ENCODE measurements around the gene PRF1.
A peak's percentile ranks its signal among the peaks of the same experiment; 100 is the strongest.
"Not testable (repeated sequence)": the region's sequence is repeated elsewhere in the genome, so short reads cannot be mapped to it uniquely, and the experiment has no call there.

Gene PRF1
- 19.3 to 24.1 reads per million in 2 donors for total RNA-seq

DNA sequence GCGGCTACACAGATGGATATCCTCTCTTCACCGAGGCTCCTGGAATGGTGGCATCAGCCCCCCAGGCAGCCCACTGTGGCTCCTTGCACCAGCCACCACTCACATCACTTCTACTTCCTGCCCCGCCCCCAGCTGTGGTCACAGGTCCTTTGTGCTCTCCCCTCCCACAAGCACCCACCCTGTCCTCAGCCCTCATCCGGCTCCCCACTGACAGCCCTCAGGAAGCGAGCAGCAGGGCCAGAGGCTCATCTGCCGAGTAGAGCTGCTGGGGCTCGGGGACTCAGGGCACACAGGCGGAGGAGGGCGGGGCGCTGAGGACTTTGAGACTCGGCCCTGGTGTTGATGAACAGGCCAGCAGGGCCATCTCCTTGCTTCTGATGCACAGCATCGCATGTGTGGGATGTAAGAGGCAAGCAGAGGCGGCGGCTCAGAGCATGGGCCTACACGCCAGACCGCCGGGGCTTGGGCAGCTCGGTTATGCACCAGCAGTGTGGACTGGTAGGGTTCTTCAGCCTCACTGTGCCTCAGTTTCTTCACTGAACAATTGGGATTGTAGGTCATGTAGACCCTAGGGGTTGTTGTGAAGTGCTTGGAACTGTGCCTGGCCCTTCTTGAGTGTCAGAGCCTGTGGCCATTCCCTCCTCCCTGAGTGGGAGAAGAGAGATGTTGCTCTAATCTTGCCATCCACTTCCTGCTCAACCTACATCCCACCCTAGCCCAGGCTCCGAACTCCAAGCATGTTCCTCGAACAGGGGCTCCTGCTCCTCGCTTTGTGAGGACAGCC is at the start of gene PRF1:
Gene PRF1 (minus strand): TSS at position 77 of the 784 bp plus-strand sequence. CDS start 1,839 bp downstream, outside the sequence.
- DNase-seq, result peak; percentile 59

- no peak for DNase-seq
Measured at GRCh38 chr10:70651661-70652060, 49.1 kb upstream of the PRF1 start.

GRCh38 chr10:70650718-70651117 is 48.2 kb upstream of the PRF1 start:
- no peak for DNase-seq

DNA sequence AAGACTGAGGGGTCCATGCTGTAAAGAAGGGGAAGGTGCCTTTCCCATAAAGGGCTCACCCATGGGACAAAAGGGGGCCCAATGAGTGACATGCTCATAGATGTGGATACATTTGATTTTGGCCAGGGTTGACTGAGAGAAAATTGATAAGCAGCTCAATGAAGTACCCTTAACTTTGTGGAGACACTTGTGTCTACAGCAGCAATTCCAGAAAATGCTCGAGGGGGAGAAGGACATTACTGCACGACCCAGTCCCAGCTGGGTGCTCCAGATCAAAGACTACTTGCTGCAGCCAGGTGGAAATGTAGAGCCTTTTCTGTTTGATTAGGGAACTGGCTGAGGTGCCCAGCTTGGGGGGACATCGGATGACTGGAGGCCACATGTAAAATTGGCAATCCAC is 47.6 kb upstream of the PRF1 start:
- no peak for DNase-seq

- no peak for DNase-seq
Measured at GRCh38 chr10:70649526-70649925, 47.0 kb upstream of the PRF1 start.

- DNase-seq, result no peak
Measured at GRCh38 chr10:70648427-70648826, 45.9 kb upstream of the PRF1 start.

GRCh38 chr10:70647086-70647485 is 44.5 kb upstream of the PRF1 start:
- DNase-seq, result no peak

DNA sequence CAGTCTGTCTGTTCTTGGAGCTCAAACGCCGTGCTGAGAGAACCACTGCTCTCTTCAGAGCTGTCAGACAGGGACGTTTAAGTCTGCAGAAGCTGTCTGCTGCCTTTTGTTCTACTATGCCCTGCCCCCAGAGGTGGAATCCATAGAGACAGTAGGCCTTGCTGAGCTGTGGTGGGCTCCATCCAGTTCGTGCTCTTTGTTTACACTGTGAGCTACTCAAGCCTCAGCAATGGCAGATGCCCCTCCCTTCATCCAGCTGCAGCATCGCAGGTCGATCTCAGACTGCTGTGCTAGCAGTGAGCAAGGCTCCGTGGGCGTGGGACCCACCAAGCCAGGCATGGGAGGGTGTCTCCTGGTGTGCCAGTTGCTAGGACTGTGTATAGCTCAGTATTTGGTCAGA is 42.4 kb upstream of the PRF1 start:
- not testable (repeated sequence) for DNase-seq

DNA sequence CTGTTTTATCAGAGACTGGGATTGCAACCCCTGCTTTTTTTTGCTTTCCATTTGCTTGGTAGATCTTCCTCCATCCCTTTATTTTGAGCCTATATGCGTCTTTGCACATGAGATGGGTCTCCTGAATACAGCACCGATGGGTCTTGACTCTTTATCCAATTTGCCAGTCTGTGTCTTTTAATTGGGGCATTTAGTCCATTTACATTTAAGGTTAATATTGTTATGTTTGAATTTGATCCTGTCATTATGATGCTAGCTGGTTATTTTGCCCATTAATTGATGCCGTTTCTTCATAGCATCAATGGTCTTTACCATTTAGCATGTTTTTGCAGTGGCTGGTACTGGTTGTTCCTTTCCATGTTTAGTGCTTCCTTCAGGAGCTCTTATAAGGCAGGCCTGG is 40.7 kb upstream of the PRF1 start:
- DNase-seq, result not testable (repeated sequence)

DNA sequence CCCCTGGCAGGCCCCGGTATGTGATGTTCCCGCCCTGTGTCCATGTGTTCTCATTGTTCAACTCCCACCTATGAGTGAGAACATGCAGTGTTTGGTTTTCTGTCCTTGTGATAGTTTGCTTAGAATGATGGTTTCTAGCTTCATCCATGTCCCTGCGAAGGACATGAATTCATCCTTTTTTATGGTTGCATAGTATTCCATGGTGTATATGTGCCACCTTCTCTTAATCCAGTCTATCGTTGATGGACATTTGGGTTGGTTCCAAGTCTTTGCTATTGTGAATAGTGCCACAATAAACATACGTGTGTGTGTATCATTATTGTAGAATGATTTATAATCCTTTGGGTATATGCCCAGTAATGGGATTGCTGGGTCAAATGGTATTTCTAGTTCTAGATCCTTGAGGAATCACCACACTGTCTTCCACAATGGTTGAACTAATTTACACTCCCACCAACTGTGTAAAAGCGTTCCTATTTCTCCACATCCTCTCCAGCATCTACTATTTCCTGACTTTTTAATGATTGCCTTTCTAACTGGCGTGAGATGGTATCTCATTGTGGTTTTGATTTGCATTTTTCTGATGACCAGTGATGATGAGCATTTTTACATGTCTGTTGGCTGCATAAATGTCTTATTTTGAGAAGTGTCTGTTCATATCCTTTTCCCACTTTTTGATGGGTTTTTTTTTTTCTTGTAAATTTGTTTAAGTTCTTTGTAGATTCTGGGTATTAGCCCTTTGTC is 37.3 kb upstream of the PRF1 start:
- not testable (repeated sequence) for DNase-seq

- not testable (repeated sequence) for DNase-seq
Measured at GRCh38 chr10:70634515-70634914, 32.0 kb upstream of the PRF1 start.

GRCh38 chr10:70634011-70634410 is 31.5 kb upstream of the PRF1 start:
- DNase-seq, result no peak

DNA sequence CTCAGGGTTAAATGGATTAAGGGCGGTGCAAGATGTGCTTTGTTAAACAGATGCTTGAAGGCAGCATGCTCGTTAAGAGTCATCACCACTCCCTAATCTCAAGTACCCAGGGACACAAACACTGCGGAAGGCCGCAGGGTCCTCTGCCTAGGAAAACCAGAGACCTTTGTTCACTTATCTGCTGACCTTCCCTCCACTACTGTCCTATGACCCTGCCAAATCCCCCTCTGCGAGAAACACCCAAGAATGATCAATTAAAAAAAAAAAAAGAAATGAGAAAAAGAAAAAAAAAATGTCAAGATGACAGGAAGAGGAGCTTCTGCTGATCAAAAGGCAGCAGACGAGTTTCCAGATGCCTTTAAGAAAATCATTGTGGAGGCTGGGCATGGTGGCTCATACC is 29.2 kb upstream of the PRF1 start:
- DNase-seq, result not testable (repeated sequence)

- no peak for DNase-seq
Measured at GRCh38 chr10:70629338-70629737, 26.8 kb upstream of the PRF1 start.

DNA sequence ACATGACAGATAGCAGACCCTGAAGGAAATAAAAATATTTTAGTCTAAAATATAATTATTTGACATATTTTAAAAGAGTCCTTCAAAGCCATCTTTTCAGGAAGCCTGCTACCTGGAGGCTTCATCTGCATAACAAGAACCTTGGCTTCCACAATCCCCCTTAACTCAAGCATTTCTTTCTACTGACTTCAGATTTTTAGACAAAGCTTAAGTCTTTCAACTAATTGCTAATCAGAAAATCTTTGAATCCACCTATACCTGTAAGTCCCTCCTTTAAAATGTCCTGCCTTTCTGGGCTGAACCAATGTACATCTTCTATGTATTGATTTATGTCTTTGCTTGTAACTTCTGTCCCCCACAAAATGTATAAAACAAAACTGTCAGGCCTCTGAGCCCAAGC is 23.5 kb upstream of the PRF1 start:
- DNase-seq, result no peak

- DNase-seq, result no peak
Measured at GRCh38 chr10:70622981-70623844, 20.7 kb upstream of the PRF1 start.

- no peak for DNase-seq
Measured at GRCh38 chr10:70622541-70622940, 20.0 kb upstream of the PRF1 start.

GRCh38 chr10:70621503-70622078 is 19.1 kb upstream of the PRF1 start:
- DNase-seq, result no peak

DNA sequence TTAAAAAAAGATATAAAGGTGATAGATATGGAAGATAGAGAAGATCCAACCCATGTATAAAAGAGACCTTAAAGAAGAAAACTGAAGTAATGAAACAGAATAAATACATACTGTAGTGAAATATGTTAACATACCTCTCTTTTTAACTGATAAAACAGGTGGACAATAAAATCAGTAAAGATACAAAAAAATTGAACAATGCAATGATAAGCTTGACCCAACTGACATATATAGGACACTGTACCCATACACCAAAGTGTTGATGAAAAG is 17.4 kb upstream of the PRF1 start:
- DNase-seq, result no peak

GRCh38 chr10:70619271-70620019 is 16.9 kb upstream of the PRF1 start:
- DNase-seq, result no peak

DNA sequence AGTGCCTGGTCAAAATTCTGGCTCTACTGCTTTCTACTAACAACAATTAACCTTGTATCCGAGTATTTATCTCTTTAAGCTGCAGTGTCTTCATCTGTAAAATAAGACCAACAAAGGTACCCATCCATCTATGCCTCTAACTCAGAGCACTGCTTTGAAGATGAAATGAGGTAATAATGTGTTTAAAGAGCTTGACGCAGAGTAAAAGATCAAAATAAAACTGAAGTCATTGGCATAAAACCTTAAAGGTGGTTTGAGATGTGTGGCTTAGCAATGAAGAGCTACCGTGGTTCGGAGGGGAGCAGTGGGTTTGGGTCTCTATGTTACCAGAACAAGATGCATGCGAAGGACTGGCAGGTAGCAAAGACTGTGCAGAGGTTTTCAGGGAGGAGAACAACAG is 16.1 kb upstream of the PRF1 start:
- no peak for DNase-seq
